Smooth muscle cell of the brain vasculature (primary cell): ENCODE results near the gene KRT26.

Experiments used
- DNase-seq: peaks from one replicate; pipeline ENCODE4 v3.0.0-alpha.2; 2012; ENCODE audit warnings: low read depth, low spot score

KRT26 gene

DNA sequence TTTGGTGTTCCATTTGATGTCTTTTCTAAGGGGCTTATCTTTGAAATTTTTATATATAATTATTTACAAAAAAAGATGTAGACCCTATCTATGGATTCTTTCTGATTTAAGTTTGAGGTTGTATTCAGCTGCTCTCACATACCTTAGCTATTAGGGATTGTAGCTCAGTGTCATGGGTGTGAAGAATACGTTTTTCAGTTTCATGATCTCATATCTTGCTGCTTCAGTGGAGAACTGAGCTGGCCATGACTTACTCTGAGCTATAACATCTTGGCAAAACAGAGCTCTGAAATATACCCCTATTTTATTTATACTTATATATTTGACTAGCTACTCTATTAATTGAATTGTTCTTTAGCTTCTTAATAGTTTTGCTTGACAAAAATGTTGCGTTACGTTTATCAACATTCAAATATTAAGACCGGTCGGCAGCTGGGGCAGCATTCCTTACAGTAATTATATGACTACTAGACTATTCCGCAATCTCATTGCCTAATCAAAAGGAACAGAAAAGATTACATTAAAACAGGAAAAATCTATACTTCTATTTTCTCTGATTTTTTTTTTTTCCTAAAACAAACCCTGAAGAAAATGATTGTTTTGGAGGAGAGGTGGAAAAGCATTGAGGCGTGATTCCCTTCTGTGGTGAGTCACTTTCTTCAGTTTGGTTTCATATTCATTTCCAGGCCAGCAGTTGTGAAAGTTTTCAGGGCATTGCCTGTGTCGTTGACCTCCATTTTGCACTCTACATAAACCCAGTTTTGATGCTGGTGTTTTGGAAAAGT, 44.4 kb downstream of the KRT26 start:
- DNase-seq = no peak

- DNase-seq = no peak
Measured at GRCh38 chr17:40726919-40727318, 45.1 kb downstream of the KRT26 start.

- DNase-seq = no peak
Measured at GRCh38 chr17:40724656-40725055, 47.3 kb downstream of the KRT26 start.

- no peak for DNase-seq
Measured at GRCh38 chr17:40722241-40722640, 49.8 kb downstream of the KRT26 start.

DNA sequence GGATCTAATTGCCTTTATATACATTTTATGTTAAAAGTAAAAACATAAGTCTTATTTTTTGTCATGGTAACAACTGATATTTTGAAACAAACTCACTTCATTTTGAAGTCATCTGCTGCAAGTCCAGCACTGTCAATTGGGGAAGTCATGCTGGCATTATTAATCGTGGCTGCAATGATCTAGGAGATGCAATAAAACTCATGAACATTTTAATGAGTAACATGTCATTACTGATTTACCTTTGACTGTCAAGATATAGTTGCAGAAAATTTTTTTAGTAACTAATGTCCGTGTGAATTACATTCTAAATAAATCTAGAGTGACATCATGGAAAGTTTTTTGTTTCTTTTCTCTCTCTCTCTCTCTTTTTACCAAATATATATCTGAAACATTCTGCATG, 51.1 kb downstream of the KRT26 start:
- no peak for DNase-seq

DNA sequence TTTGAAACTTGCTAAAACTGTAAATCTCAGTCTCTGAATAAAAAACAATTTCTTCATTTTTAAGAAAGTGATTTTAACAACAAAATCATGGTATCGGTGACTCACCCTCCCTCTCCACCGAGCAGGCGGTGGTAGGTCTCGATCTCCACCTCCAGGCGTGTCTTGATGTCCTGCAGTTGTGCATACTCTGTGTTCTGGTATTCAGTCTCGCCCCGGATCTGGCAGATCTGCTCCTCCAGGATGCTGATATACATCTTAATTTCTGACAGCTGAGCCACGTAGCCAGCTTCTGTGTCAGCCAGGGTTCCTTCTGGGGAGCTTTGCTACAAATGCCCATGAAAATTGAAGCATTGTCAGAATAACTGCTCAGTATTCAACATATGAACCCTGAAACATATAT, 53.1 kb downstream of the KRT26 start:
- no peak for DNase-seq

DNA sequence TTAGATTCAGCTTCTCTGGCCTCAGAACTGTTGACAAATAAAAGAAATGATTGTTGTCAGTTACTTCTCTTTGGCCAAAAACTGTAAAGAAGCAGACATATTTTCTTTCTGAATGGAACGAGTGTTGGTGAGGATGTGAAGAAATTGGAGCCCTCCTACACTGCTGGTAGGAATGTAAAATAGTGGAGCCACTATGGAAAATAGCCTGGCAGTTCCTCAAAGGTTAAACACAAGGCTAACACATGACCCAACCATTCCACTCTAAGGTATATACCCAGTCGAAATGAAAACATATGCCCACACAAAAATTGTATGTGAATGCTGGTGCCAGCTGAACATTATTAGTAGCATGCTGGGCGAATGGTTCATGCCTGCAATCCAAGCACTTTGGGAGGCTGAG, 54.2 kb downstream of the KRT26 start:
- DNase-seq = no peak
